Spleen (tissue), 7 donors: ENCODE data around the gene ABCA3.

Experiments used
- CTCF ChIP-seq, 11 experiments: fragments of 200-600 bp in 7 of 11; fragments of 450-650 bp in 4 of 11; sonication (generic) in 4 of 11; IDR thresholded peaks in 8 of 11; conservative IDR thresholded peaks in 3 of 11; 1 replicate in 7 of 11; 2 replicates in 4 of 11; pipeline versions ENCODE4 v1.4.0 to v1.8.0; 2016 to 2021; ENCODE audit warnings: antibody characterized with exemption in 11 of 11, inconsistent platforms in 4 of 11, mild to moderate bottlenecking in 1 of 11
- POLR2A ChIP-seq, 3 donors: fragments of 450-650 bp; IDR thresholded peaks; one replicate each; pipeline ENCODE4 v1.5.1; 2017; ENCODE audit warnings: antibody characterized with exemption in 3 of 3, mild to moderate bottlenecking in 1 of 3
- POLR2AphosphoS5 ChIP-seq, 3 donors: sonication (generic); formaldehyde crosslinking; IDR thresholded peaks; one replicate each; pipeline ENCODE4 v1.5.1; 2017; ENCODE audit warnings: antibody characterized with exemption in 3 of 3
- donor health status: DM: no; HTN: no; CAD: no; lungs with moderate emphysema.
- donor health status: DM: no; HTN: no; CAD: no.
- donor health status: DM: no; HTN: no; CAD: no.

- TF ChIP-seq CTCF (IDR thresholded peaks at IDR 0.05 in 8 of 11, conservative IDR thresholded peaks at IDR 0.05 in 3 of 11) = no peak
- TF ChIP-seq POLR2AphosphoS5 (IDR thresholded peaks at IDR 0.05) = no peak
- no peak for TF ChIP-seq POLR2A (IDR thresholded peaks at IDR 0.05)
Measured at GRCh38 chr16:2323701-2324100, 16.8 kb downstream of the ABCA3 start.
